ENCODE measurements around the gene ANTKMT.
A peak's percentile ranks its signal among the peaks of the same experiment; 100 is the strongest.

The ANTKMT gene

GRCh38 chr16:693766-694165 lies 27.2 kb upstream of the ANTKMT start:
- Histone ChIP-seq H3K36me3 (ENCODE audit: low read length) (no peaks in the 10 kb centered on the region), H3F3A (ENCODE audit: insufficient read depth) (0 out of 2 replicates have a peak, but pooled peaks cover 3% of the 10 kb centered on the region), H3K79me2 (ENCODE audit: insufficient read depth, low read length) (no peaks in the 10 kb centered on the region), H4K20me1 (ENCODE audit: low read depth, low read length) (no peaks in the 10 kb centered on the region), H3K9me3 (ENCODE audit: insufficient read depth, low read length) (no peaks in the 10 kb centered on the region), H3K27ac (ENCODE audit: low read depth, low read length) (no peak overlapping the region), H3K9me2 (replicated peaks; ENCODE audit: insufficient read depth, low read length) (no peaks in the 10 kb centered on the region), H3K4me2 (ENCODE audit: low read depth, low read length, poor library complexity, severe bottlenecking) (no peak overlapping the region), H3K4me3 (ENCODE audit: insufficient read depth, low read length, poor library complexity, severe bottlenecking) (no peak overlapping the region), H3K9ac (ENCODE audit: low read length) (no peak overlapping the region), H2AFZ (ENCODE audit: low read depth, low read length, severe bottlenecking) (no peak overlapping the region), H3K27me3 (ENCODE audit: low read length) (no peaks in the 10 kb centered on the region)
- TF ChIP-seq CTCF (IDR thresholded peaks at IDR 0.05; ENCODE audit: insufficient read depth, low read length, poor library complexity, severe bottlenecking) (no peak), EZH2phosphoT487 (conservative IDR thresholded peaks at IDR 0.05; ENCODE audit: low read length) (no peak)

- H4K20me1 ChIP-seq (ENCODE audit: low read depth, low read length), result no peaks in the 10 kb centered on the region
- no peak for TF ChIP-seq CTCF (IDR thresholded peaks at IDR 0.05; ENCODE audit: insufficient read depth, low read length, poor library complexity, severe bottlenecking)
- no peak for TF ChIP-seq EZH2phosphoT487 (conservative IDR thresholded peaks at IDR 0.05; ENCODE audit: low read length)
- H3K9me3 ChIP-seq (ENCODE audit: insufficient read depth, low read length), result no peaks in the 10 kb centered on the region
- H3K4me3 ChIP-seq (ENCODE audit: insufficient read depth, low read length, poor library complexity, severe bottlenecking), result no peak overlapping the region
- no peaks in the 10 kb centered on the region for H3K36me3 ChIP-seq (ENCODE audit: low read length)
- no peaks in the 10 kb centered on the region for H3K9me2 ChIP-seq (replicated peaks; ENCODE audit: insufficient read depth, low read length)
- H2AFZ ChIP-seq (ENCODE audit: low read depth, low read length, severe bottlenecking), result no peak overlapping the region
- no peaks in the 10 kb centered on the region for H3K27me3 ChIP-seq (ENCODE audit: low read length)
- H3K79me2 ChIP-seq (ENCODE audit: insufficient read depth, low read length), result no peaks in the 10 kb centered on the region
- 0 out of 2 replicates have a peak, but pooled peaks cover 3% of the 10 kb centered on the region for H3F3A ChIP-seq (ENCODE audit: insufficient read depth)
- H3K4me2 ChIP-seq (ENCODE audit: low read depth, low read length, poor library complexity, severe bottlenecking), result peak overlapping the region; percentile 37
- no peak overlapping the region for H3K9ac ChIP-seq (ENCODE audit: low read length)
- no peak overlapping the region for H3K27ac ChIP-seq (ENCODE audit: low read depth, low read length)
Observed at GRCh38 chr16:694187-694862, 26.6 kb upstream of the ANTKMT start.

- Histone ChIP-seq H3K79me2 (ENCODE audit: insufficient read depth, low read length) (no peaks in the 10 kb centered on the region), H3K27ac (ENCODE audit: low read depth, low read length) (no peak overlapping the region), H4K20me1 (ENCODE audit: low read depth, low read length) (no peaks in the 10 kb centered on the region), H2AFZ (ENCODE audit: low read depth, low read length, severe bottlenecking) (no peak overlapping the region), H3K9me2 (replicated peaks; ENCODE audit: insufficient read depth, low read length) (no peaks in the 10 kb centered on the region), H3K27me3 (ENCODE audit: low read length) (no peaks in the 10 kb centered on the region), H3F3A (ENCODE audit: insufficient read depth) (0 out of 2 replicates have a peak, but pooled peaks cover 3% of the 10 kb centered on the region), H3K9ac (ENCODE audit: low read length) (no peak overlapping the region), H3K4me2 (ENCODE audit: low read depth, low read length, poor library complexity, severe bottlenecking) (peak overlapping the region; percentile 37), H3K4me3 (ENCODE audit: insufficient read depth, low read length, poor library complexity, severe bottlenecking) (no peak overlapping the region), H3K36me3 (ENCODE audit: low read length) (no peaks in the 10 kb centered on the region), H3K9me3 (ENCODE audit: insufficient read depth, low read length) (no peaks in the 10 kb centered on the region)
- TF ChIP-seq EZH2phosphoT487 (conservative IDR thresholded peaks at IDR 0.05; ENCODE audit: low read length), result no peak
- no peak for TF ChIP-seq CTCF (IDR thresholded peaks at IDR 0.05; ENCODE audit: insufficient read depth, low read length, poor library complexity, severe bottlenecking)
Observed at GRCh38 chr16:694863-695354, 26.0 kb upstream of the ANTKMT start.

All from SU-DHL-6 (cell line).